Measurements from ENCODE around the gene STX16. TPM values are rescaled to one million over a fixed set of nuclear protein-coding genes. Genes with fewer than 3 reads are reported as not detected.
A peak's percentile ranks its signal among the peaks of the same experiment; 100 is the strongest.

Gene STX16
- total and polyA plus RNA-seq, 2 of the 13 experiments (the other 11 are each of a cell fraction or from before 2014, with no cell fraction given): 28.0 to 72.7 TPM

DNA sequence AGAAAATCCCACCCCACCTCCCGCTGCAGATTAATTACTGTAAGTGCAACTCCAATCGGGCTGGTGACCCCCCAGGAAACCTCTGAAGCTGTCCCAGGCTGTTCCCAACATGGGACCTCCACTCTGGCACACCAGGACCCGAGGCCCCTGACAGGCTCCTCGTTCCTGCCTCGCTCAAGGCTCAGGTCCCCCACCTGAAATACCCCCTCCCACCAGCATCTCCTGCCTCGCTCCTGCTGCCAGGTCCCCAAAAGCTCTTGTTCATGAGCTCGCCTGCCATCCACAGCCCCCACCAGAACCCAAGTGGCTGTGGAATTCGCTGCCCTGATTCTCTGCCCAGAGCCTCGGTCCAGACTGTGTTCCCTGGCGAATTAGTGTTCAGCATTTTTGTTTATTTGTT is 67.6 kb downstream of the STX16 start:
- intact Hi-C loops (cut with micrococcal nuclease; ENCODE audit: unreplicated experiment) (no loop called here), in situ Hi-C loops (cut with HindIII; ENCODE audit: extremely low pct_ligation_motif_present, low pct_unique_long_range_greater_than_20kb) (no loop called here)
- ChIA-PET CTCF (ENCODE audit: low intra/inter-chr PET ratio, low total read pairs) (no interaction called here), POLR2A (no interaction called here)
- no peaks in the 10 kb centered on the region; the same call in 1 of the 2 replicates for H4K20me1 ChIP-seq (ENCODE audit: insufficient read depth, low read length)
- WGBS (ENCODE audit: low lambda C conversion rate): 63% methylated on average over 10 of the region's 10 CpGs
- H3K4me2 ChIP-seq (ENCODE audit: low read depth, low read length): no peak overlapping the region
- H3K36me3 ChIP-seq (replicated peaks in 1 of 2; ENCODE audit: control insufficient read depth in 1 of 2, insufficient read depth in 2 of 2, low read length in 2 of 2): no peaks in the 10 kb centered on the region
- DNase-seq (ENCODE audit: low spot score): no peak
- TF ChIP-seq FOSL2 (CRISPR knock-in tag; IDR thresholded peaks at IDR 0.05) (no peak), ELF3 (CRISPR knock-in tag; IDR thresholded peaks at IDR 0.05) (no peak), NRL (CRISPR knock-in tag; IDR thresholded peaks at IDR 0.05; ENCODE audit: borderline replicate concordance) (no peak)
- TF ChIP-seq, protein P1, sequence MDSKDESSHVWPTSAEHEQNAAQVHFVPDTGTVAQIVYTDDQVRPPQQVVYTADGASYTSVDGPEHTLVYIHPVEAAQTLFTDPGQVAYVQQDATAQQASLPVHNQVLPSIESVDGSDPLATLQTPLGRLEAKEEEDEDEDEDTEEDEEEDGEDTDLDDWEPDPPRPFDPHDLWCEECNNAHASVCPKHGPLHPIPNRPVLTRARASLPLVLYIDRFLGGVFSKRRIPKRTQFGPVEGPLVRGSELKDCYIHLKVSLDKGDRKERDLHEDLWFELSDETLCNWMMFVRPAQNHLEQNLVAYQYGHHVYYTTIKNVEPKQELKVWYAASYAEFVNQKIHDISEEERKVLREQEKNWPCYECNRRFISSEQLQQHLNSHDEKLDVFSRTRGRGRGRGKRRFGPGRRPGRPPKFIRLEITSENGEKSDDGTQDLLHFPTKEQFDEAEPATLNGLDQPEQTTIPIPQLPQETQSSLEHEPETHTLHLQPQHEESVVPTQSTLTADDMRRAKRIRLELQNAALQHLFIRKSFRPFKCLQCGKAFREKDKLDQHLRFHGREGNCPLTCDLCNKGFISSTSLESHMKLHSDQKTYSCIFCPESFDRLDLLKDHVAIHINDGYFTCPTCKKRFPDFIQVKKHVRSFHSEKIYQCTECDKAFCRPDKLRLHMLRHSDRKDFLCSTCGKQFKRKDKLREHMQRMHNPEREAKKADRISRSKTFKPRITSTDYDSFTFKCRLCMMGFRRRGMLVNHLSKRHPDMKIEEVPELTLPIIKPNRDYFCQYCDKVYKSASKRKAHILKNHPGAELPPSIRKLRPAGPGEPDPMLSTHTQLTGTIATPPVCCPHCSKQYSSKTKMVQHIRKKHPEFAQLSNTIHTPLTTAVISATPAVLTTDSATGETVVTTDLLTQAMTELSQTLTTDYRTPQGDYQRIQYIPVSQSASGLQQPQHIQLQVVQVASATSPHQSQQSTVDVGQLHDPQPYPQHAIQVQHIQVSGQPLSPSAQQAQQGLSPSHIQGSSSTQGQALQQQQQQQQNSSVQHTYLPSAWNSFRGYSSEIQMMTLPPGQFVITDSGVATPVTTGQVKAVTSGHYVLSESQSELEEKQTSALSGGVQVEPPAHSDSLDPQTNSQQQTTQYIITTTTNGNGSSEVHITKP (CRISPR knock-in tag; IDR thresholded peaks at IDR 0.05; ENCODE audit: low read depth): no peak
- no peaks in the 10 kb centered on the region for H3K79me2 ChIP-seq (ENCODE audit: insufficient read depth, low read length)
- H3K4me3 ChIP-seq (replicated peaks in 1 of 3; ENCODE audit: insufficient read depth in 1 of 3, low read depth in 2 of 3, low read length in 3 of 3): no peak overlapping the region
- H3K4me1 ChIP-seq (ENCODE audit: insufficient read depth, low read length): peaks cover 23% of the 10 kb centered on the region
- H2AFZ ChIP-seq (ENCODE audit: low read length): no peak overlapping the region
- BruUV-seq (replicated peaks): no TSS peak
- H3K9me3 ChIP-seq (ENCODE audit: low read length): no peaks in the 10 kb centered on the region
- FAIRE-seq: no peak
- H3K9ac ChIP-seq (ENCODE audit: insufficient read depth, low read depth, low read length): no peak overlapping the region
- H3K27me3 ChIP-seq (ENCODE audit: control insufficient read depth in 1 of 2, insufficient read depth in 2 of 2, low read length in 2 of 2): peaks cover 16 to 42% of the 10 kb centered on the region in 2 experiments
- no peak for ATAC-seq
- H3K27ac ChIP-seq (ENCODE audit: extremely low read length, insufficient read depth, low read length): no peak overlapping the region

DNA sequence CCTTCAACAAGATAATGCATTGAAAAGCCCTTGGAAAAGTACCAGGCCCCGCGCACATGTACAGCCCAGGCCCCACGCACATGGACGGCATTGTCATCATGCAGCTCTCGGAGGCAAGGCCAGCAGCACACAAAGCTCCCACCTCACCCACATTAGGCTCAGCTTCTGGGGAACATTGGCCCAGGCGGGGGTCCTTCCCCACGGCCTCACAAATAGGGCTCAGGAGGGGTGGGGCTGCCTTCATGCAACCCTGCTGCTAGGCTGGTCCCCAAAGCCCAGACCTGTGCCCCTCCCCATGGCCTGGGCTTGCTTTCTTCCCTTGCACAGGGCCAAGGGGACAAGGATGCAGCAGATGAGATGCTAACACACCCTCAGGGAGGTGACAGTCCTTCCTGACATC is 68.2 kb downstream of the STX16 start:
- CTCF ChIA-PET (ENCODE audit: low intra/inter-chr PET ratio, low total read pairs): no interaction called here
- no TSS peak for BruUV-seq (replicated peaks)
- 64% methylated on average over 7 of the region's 7 CpGs for WGBS (ENCODE audit: low lambda C conversion rate)
- peaks cover 16 to 47% of the 10 kb centered on the region in 2 experiments for H3K27me3 ChIP-seq (ENCODE audit: control insufficient read depth in 1 of 2, insufficient read depth in 2 of 2, low read length in 2 of 2)
- DNase-seq (ENCODE audit: low spot score) (no peak), ATAC-seq (no peak), FAIRE-seq (no peak)
- H3K4me1 ChIP-seq (ENCODE audit: insufficient read depth, low read length): peaks cover 23% of the 10 kb centered on the region
- H3K79me2 ChIP-seq (ENCODE audit: insufficient read depth, low read length): no peaks in the 10 kb centered on the region
- POLR2A ChIA-PET: no interaction called here
- H3K9ac ChIP-seq (ENCODE audit: insufficient read depth, low read depth, low read length): no peak overlapping the region
- H2AFZ ChIP-seq (ENCODE audit: low read length): no peak overlapping the region
- in situ Hi-C loops (cut with HindIII; ENCODE audit: extremely low pct_ligation_motif_present, low pct_unique_long_range_greater_than_20kb) (no loop called here), intact Hi-C loops (cut with micrococcal nuclease; ENCODE audit: unreplicated experiment) (no loop called here)
- H3K9me3 ChIP-seq (ENCODE audit: low read length): no peaks in the 10 kb centered on the region
- no peak overlapping the region for H3K4me2 ChIP-seq (ENCODE audit: low read depth, low read length)
- no peak overlapping the region for H3K27ac ChIP-seq (ENCODE audit: extremely low read length, insufficient read depth, low read length)
- no peak overlapping the region for H3K4me3 ChIP-seq (replicated peaks in 1 of 3; ENCODE audit: insufficient read depth in 1 of 3, low read depth in 2 of 3, low read length in 3 of 3)
- no peaks in the 10 kb centered on the region; the same call in 1 of the 2 replicates for H4K20me1 ChIP-seq (ENCODE audit: insufficient read depth, low read length)
- H3K36me3 ChIP-seq (replicated peaks in 1 of 2; ENCODE audit: control insufficient read depth in 1 of 2, insufficient read depth in 2 of 2, low read length in 2 of 2): no peaks in the 10 kb centered on the region
- TF ChIP-seq ZNF350 (CRISPR knock-in tag; IDR thresholded peaks at IDR 0.05; ENCODE audit: borderline replicate concordance, low read depth) (no peak), ZFP82 (CRISPR knock-in tag; IDR thresholded peaks at IDR 0.05; ENCODE audit: borderline replicate concordance) (no peak), SPEN (CRISPR knock-in tag; IDR thresholded peaks at IDR 0.05; ENCODE audit: low read depth) (0 out of 2 replicates have a peak, but pooled peaks have one; percentile 20), AGO2 (optimal IDR thresholded peaks at IDR 0.05; ENCODE audit: low read depth, low read length) (peak; percentile 22), ZNF484 (CRISPR knock-in tag; IDR thresholded peaks at IDR 0.05; ENCODE audit: borderline replicate concordance, low read depth) (no peak), ZNF331 (CRISPR knock-in tag; IDR thresholded peaks at IDR 0.05) (no peak), HNRNPK (IDR thresholded peaks at IDR 0.05; ENCODE audit: low read depth, low read length, poor library complexity, severe bottlenecking) (no peak), CBX1 (IDR thresholded peaks at IDR 0.05; ENCODE audit: low read depth) (no peak)
- TF ChIP-seq, protein P2, sequence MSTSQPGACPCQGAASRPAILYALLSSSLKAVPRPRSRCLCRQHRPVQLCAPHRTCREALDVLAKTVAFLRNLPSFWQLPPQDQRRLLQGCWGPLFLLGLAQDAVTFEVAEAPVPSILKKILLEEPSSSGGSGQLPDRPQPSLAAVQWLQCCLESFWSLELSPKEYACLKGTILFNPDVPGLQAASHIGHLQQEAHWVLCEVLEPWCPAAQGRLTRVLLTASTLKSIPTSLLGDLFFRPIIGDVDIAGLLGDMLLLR (CRISPR knock-in tag; IDR thresholded peaks at IDR 0.05): no peak
